Superior temporal gyrus (tissue), 1 donor: Measurements from ENCODE around the gene THAP7.

Experiments
- DNase-seq: peaks from one replicate; pipeline ENCODE4 v3.0.0-alpha.2; 2016; ENCODE audit errors: extremely low spot score

THAP7 gene

DNA sequence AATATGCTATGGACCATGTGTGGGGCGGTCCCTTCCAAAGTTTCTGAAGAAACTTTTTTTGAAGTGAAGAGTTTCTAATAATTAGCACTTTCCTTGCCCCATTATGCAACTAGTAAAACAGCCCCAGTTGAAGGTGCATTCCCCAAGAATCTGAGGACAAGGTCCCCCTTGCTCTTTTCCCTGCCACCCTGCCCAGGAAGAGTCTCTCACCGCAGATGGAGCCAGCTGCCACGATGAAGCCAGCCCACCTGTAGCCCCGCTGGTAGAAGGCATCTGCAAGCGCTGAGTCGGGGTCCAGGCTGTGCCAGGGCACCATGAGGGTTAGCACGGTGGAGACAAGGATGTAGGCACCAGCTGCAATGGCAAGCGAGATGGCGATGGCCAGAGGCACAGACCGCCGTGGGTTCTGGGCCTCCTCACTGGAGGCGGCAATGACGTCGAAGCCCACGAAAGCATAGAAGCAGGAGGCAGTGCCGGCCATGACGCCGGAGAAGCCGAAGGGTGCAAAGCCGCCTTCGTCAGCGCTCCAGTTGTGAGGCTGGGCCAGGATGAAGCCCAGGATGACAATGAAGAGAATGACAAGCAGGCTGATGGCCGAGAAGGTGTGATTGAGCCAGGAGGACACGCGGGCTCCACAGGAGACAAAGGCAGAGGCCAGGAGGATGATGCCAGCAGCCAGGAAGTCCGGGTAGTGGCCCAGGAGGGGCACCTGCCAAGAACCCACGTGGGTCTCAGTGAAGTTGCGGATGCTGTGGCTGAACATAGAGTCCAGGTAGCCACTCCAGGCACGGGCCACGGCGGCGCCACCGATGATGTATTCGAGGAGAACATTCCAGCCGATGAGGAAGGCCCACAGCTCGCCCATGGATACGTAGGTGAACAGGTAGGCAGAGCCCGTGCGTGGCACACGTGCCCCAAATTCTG is 29.0 kb upstream of the THAP7 start:
- DNase-seq: no peak

DNA sequence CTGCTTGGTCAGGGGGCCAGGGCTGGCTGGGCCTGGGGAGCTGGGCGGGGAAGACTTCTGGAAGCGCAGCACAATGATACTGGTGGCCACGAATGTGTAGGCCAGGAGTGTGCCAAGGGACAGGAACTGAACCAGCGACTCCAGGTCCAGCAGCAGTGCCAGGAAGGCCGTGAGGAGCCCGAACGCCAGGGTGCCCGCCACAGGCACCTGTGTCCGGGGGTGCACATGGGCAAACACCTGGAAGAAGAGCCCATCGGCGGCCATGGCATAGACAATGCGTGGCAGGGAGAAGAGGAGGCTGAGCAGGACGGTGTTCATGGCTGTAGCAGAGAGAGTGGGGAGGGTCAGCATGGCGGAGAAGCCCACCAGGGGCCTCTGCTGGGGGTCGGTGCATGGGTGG is 28.1 kb upstream of the THAP7 start:
- DNase-seq: no peak

DNA sequence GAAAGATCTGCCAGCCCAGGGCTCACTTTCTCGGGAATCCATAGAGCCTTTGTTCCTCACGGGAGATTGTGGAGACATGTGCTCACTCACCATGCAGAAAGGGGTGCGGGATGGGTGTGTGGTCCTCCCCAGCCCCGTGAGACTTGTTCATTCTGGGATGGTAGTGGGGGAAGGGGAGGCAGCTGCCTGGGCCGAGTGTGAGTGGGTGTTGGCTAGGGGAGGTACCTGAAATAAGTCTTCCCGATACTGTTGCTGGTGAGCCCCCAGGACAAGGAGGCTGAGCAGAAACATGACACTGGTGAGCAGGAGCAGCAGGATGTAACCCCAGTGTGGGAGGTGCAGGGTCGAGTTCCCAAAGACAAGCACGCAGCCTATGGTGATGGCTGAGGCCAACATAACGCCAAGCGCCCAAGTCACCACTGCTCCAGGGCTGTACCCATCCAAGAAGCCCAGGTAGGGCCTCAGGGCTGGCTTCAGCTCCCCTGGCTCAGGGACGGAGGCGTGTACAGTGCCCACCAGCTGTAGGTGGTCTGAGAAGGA is 27.6 kb upstream of the THAP7 start:
- no peak for DNase-seq

DNA sequence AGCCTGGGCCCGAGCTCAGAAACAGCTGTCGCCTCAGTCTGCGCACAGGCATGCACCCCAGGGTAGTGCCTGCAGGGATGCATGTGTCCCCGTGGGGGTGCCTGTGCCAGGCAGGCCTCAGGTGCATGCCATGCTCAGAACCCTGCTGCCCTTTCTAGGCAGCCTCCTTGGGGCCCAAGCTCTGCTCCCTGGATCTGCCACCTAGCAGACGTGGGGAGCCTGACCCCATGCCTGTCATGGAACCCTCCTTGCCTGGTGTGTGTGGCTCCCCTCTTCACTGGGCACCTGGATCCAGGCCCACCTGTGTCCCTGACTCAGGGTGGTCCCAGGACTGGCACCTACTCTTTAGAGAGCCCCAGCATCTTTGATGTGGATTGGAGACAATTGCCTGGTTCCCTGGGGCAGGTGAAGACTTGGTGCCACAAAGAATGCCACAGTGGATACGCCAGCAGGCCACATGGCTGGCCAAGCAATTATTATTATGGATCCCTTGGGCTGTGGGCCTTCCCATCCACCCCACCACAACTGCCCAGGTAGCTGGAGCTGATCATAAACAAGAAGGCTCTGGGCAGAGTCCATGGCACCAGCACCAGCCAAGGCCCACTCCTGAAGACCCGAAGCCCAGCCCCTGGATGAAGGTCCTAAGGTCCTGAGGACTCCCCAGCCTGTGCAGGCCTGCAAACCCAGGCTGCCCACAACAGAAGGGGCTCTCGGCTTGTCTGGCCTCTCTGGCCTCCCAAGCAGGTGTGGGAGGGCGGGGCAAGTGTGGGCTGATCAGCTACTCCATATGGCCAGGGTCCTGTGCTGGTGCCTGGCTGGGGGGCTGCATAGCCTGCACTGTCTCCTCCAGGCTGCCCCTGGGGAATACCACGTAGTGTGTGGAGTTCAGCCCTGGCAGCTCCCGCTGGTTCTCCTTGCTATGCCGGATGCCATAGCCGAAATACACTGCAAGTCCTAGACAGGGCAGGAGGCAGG is 26.6 kb upstream of the THAP7 start:
- DNase-seq: no peak

DNA sequence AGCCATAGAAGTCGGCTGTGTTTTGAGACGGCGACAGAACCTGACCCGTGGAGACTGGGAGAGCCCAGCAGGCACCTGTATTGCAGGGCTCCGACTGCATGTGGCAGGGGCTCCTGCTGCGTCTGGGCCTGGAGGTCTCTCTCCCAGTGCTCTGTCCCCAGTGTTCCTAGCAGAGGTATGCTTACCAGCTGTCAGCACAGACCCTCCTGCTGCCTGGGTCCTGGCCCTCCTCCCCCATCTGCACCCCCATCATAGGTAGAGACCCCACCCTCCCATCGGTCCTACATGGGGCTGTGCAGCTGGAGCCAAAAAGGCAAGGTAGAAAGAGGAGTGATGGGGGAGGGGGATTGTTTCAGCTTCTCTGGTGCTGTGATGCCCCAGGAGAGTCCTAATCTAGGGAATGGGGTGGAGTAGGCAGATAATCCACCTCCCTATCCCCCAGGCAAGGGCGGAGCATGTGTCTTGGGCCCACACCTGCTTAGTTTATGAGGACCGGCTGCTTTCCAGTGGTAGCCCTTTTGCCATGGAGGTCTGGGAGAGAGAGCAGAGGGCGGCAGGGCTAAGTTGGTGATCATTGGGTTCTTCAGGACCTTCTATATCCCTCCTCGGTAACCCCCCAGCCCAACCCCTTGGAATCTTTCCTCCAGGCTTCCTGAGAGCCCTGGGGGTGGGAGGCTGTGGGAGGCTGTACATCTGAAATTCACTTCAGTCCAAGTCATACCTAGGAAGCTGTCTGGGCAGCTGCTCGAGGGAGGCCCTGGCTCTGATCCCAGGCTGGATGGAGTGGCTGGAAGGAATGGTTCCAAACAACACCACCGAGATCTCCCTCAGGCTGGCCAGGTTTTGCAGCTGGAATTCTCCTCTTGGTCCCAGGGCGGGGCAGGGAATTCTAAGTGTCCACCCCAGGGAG is 25.1 kb upstream of the THAP7 start:
- DNase-seq: no peak

DNA sequence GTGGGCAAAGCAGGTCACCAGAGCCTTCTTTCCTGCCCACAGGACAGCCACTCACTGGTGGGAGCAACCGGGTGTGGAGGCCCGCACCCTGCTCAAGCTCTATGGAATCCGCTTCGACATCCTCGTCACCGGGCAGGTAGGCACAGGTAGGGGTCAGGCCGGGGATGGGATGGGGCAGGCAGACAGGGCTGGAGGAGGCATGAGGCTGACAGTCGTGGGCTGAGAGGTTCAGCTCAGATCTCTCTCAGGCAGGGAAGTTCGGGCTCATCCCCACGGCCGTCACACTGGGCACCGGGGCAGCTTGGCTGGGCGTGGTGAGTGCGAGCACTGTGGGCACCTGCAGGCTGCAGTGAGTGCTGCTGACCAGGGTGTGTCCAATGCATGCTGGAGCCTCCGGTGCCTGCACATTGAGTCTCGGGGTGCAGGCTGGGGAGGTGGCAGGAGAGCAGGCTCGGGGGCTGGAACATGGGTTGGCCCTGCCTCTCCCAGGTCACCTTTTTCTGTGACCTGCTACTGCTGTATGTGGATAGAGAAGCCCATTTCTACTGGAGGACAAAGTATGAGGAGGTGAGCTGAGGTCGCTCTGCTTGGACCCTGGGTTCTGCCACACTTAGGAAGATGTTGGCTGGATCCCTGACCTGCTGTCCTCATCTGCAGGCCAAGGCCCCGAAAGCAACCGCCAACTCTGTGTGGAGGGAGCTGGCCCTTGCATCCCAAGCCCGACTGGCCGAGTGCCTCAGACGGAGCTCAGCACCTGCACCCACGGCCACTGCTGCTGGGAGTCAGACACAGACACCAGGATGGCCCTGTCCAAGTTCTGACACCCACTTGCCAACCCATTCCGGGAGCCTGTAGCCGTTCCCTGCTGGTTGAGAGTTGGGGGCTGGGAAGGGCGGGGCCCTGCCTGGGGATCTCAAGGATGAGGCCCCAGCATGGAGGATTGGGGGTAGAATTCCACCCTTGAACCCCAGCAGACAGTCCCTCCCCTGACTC is 24.1 kb upstream of the THAP7 start:
- DNase-seq: no peak

DNA sequence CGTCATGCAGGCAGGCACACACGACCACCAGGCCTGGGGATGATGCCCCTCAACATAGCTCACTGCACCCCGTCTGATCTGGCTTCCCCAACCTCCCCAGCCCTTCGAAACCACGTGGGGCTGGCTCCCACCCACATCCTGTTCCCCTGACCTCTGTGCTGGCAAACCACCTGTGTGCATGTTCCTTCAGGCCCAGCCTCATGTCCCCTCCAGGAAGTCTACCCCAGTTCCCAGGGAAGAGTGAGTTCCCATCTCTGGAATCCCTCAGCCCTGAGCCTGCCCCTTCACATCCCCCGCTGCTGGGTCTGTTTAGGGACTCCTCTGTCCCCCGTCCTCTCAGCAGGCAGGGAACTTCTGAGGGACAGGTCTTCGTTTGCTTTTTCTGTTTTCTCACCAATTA is 23.3 kb upstream of the THAP7 start:
- DNase-seq: no peak

DNA sequence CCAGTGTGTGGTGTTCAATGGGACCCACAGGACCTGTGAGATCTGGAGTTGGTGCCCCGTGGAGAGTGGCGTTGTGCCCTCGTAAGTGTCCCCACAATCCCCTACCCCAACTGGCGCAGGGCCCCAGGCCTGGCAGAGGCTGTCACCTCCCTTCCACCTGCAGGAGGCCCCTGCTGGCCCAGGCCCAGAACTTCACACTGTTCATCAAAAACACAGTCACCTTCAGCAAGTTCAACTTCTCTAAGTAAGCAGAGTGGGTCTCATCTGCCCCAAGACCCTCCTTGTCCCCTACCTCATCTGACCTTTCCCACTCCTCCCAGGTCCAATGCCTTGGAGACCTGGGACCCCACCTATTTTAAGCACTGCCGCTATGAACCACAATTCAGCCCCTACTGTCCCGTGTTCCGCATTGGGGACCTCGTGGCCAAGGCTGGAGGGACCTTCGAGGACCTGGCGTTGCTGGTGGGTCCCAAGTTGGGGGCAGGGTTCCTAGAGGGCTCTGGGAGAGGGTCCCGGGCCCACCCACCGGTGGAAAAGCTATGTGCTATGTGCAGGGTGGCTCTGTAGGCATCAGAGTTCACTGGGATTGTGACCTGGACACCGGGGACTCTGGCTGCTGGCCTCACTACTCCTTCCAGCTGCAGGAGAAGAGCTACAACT is 21.2 kb upstream of the THAP7 start:
- DNase-seq: no peak

DNA sequence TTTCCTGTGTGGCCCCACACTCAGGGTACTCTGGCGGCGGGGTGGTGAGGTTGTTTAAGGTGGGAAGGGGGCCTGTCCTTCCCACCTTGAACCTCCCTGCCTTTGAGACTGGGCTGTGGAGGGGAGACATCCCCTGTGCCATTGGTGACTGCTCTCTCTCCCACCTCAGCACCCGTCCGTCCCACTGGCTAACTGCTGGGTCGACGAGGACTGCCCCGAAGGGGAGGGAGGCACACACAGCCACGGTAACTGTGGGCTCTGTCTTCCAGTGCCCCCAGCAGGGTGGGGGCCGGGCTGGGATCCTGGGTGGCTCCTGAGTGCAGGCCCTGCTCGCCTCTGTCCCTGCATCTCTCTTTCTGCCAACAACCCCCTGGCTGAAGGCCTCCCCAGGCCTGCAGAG is 20.6 kb upstream of the THAP7 start:
- no peak for DNase-seq

DNA sequence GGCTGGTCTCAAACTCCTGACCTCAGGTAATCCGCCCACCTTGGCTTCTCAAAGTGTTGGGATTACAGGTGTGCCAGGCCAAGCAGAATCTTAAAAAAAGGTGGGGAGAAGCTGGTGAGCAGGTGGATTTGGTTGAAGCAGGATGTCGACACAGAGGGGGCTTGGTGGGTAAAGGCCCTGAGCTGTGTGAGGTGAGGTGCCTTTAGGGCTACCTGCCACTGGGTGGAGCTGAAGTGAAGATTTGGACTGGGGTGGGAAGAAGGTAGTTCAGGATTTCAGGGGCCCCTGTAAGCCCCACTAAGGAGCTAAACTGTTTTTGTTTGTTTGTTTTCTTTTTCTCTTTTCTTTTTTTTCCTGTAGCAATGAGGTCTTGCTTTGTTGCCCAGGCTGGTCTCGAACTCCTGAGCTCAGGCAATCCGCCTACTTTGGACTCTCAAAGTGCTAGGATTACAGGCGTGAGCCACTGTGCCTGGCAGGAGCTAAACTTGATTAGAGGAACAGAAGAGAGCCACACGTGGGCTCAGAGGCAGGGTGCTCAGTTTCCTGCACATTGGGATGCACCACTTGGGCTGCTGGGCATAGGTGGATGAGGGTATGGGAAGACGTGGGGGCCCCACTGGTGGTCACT is 19.0 kb upstream of the THAP7 start:
- no peak for DNase-seq

DNA sequence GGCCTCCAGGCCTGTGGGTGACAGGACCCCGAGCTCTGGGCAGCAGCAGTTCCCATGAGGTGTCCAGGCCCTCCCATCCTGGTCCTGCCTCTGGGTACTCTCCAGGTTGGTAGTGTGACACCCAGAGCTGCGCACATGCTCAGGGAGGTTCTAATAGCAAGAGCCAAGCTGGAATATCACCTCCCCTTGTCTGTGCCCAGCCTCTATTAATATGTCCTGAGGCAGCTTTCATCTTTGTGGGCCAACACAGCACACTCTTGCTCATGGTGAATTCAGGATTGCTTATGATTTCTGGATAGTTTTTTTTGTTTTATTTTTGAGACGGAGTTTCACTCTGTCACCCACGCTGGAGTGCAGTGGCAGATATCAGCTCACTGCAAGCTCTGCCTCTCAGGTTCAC is 16.4 kb upstream of the THAP7 start:
- no peak for DNase-seq

DNA sequence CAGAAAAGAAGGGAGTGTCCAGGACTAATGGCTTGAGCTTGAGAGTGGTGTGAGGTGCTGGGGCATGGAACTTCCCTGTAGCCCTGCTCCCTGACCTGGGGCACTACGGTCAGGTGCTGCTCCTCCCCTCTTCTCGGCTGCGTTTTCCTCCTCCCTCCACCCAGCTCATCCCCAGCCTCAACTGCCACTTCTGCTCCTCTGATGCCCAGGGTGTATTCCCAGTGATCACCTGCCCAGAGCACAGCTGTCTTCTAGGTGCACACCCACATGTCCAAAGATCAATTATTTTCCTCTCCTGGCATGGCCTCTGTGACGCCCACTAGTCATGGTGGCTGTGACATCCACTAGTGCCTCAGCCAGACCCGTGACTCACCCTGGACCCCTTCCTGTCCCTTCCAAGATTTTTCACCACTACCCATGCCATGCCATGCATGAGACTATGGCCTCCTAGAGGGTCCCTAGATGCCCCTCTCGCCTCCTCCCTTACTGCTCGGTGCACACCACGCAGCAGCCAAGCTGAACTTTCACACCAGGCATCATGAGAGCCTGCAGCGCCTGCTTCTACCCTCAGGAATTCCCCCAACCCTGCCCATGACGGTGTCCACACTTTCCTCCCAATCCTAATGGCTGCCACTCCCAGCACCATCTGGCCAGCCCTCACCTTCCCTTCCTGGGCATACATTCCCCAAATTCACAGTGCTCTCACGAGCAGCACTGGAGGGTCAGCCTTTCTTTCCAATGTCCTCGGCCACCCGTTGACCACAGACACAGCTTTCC is 14.9 kb upstream of the THAP7 start:
- no peak for DNase-seq

DNA sequence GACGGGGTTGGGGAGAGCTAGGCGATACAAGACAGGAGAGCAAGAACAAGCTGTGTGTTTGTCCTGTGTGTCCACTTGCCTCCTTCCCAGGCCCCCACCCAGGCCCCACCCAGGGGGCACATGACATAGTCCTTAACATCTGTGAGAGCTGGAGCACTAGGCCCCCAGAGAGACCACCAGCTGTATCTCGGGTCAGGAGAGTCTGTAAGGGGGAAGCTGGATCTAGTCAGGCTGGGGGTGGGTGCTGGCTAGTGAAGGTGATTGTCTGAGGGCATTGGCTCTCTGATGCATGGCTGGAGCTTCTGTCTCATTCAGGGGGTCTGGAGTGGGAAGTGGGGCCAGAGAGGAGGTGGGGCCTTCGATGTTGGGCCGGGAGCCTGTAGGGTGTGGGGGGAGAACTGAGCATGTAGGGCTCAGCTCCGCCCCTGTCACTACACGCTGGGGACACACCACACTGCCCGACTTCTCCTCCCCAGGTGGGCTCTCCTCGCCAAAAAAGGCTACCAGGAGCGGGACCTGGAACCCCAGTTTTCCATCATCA is 13.6 kb upstream of the THAP7 start:
- no peak for DNase-seq

DNA sequence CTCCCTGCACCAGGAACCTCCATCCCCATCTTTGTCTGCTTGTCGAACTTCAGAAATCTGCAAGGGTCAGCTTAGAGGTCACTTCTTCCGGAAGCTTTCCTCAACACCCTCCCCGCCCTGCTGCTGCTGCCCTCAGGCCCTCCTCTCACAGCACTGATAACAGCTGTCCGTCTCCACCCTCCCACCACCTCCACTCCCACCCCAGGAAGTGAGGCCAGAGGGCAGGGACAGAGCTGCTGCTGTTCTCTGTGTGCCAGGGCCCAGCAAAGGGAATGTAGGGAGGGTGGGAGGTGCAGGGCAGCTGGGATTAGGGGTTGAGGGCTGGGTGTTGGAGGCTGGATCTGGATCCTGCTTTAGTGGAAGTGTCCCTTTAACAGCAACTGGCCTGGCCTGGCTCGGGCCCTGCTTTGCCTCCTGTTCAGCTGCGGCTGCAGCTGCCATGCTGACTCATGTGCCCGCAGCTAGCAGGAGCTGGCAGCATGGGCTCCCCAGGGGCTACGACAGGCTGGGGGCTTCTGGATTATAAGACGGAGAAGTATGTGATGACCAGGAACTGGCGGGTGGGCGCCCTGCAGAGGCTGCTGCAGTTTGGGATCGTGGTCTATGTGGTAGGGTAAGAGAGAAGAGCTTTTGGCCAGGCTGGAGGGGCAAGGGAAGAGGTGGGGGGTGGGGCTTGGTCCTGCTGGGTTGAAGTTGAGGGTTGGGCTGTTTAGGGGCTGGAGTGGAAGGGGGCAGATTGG is 13.0 kb upstream of the THAP7 start, which contains the start of gene P2RX6:
Gene P2RX6 (plus strand): TSS at position 440 of the 740 bp plus-strand sequence. CDS start 10 bp downstream, at position 450.
- DNase-seq: no peak

DNA sequence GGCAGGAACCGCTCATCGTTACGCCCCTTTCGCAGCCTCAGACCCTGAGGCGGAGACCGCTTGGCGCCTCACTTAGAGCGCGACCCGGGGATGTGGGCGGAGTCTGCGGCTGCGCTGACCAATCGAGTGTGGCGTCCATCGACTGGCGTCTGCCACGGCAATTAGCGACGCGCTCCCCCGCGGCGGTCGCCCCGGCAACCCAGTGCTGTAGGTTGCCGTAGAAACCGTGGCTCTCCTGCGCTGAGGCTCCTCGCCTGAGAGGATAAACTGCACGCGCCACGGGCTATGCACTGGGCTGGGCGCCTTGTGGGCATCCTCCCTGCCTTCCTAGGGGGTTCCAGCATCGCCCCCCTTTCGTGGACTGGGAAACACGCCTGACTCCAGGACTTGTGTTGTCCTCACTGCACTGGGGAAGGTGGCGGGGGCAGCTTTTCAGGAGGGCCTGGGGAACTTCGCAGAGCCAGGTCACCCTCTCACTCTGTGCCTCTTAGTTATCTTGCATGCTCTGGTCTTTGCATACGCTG is 12.3 kb upstream of the THAP7 start:
- DNase-seq: peak; percentile 86

DNA sequence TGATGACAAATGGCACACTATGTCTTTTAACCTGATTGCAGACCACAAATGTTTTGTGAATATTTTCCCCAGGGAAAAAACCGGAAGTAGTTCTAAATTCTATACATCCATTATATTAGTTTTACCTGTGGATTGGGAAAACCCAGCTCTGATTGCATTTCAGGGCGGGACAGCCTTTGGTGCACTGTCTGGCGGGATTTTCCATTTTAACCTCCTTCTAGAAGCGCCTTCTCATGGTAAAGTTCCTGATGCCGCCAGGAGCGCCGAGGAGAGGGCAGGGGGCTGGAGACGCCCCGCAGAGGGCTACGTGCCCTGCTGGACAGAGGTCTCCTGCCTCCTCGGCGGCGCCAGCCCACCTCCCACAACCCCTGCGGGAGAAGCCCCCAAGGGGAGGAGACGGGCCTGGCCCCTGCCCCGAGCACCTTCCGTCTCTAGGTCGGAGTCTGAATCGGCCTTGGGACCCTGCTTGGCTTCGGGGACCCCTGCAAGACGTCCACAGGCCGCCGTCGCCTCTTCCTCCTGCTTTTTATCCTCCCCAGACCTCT is 11.8 kb upstream of the THAP7 start:
- no peak for DNase-seq
